Thyroid gland (tissue), 4 donors: ENCODE data around the gene RILPL2.

Experiments
- POLR2A ChIP-seq, 2 donors: fragments of 450-650 bp; IDR thresholded peaks; one replicate each; pipeline ENCODE4 v1.6.1; 2017; ENCODE audit warnings: antibody characterized with exemption in 2 of 2, mild to moderate bottlenecking in 2 of 2, moderate library complexity in 1 of 2
- TF ChIP-seq, protein P1 (sequence below), 6 experiments: fragments of 200-600 bp in 3 of 6; fragments of 450-650 bp in 3 of 6; sonication (generic) in 3 of 6; IDR thresholded peaks; one replicate each; pipeline ENCODE4 v1.5.1; 2016 to 2019; ENCODE audit warnings: antibody characterized with exemption in 6 of 6, mild to moderate bottlenecking in 2 of 6, inconsistent platforms in 1 of 6, moderate library complexity in 1 of 6

DNA sequence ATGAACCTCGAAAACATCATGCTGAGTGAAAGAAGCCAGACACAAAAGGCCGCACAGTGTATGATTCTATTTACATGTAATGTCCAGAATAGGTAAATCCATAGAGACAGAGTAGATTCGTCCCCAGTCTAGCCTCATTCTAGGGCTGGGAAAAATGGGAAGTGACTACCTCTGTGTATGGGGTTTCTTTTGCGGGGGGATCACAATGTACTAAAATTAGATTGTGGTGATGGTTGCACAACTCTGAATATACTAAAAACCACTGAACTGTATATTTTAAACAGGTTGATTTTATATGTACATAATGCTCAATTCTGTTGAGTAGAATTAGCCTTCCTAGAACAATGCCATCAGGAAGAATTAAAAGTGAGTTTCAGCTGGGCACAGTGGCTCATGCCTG, 6.3 kb upstream of the RILPL2 start:
- TF ChIP-seq, protein P1, sequence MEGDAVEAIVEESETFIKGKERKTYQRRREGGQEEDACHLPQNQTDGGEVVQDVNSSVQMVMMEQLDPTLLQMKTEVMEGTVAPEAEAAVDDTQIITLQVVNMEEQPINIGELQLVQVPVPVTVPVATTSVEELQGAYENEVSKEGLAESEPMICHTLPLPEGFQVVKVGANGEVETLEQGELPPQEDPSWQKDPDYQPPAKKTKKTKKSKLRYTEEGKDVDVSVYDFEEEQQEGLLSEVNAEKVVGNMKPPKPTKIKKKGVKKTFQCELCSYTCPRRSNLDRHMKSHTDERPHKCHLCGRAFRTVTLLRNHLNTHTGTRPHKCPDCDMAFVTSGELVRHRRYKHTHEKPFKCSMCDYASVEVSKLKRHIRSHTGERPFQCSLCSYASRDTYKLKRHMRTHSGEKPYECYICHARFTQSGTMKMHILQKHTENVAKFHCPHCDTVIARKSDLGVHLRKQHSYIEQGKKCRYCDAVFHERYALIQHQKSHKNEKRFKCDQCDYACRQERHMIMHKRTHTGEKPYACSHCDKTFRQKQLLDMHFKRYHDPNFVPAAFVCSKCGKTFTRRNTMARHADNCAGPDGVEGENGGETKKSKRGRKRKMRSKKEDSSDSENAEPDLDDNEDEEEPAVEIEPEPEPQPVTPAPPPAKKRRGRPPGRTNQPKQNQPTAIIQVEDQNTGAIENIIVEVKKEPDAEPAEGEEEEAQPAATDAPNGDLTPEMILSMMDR (IDR thresholded peaks at IDR 0.05) = no peak
- no peak for TF ChIP-seq POLR2A (IDR thresholded peaks at IDR 0.05)
